Measurements from ENCODE around the gene DRD2. TPM values are rescaled to one million over a fixed set of nuclear protein-coding genes. Genes with fewer than 3 reads are reported as not detected.

The DRD2 gene
- total and polyA plus RNA-seq, 7 donors = 0.03 to 0.24 (median 0.14) TPM; not detected in 1

- DNase-seq (no peak), ATAC-seq (no peak)
- no peaks in the 10 kb centered on the region for H3K4me1 ChIP-seq
- H3K4me3 ChIP-seq = no peak overlapping the region
- H3K36me3 ChIP-seq (ENCODE audit: insufficient read depth in 1 of 2, low read depth in 1 of 2) = no peaks in the 10 kb centered on the region
- H3K9me3 ChIP-seq = no peaks in the 10 kb centered on the region
- no peak overlapping the region for H3K27ac ChIP-seq
- peaks cover 0 to 2% (median 0%) of the 10 kb centered on the region in 3 donors for H3K27me3 ChIP-seq (ENCODE audit: insufficient read depth in 3 of 3, low read length in 2 of 3)
- intact Hi-C loops (cut with DNase I) = no loop called here
- no peak for TF ChIP-seq CTCF (IDR thresholded peaks at IDR 0.05)
- WGBS, 3 donors = 87 to 93% (median 91%) methylated on average over 6 of the region's 6 CpGs
Observed at GRCh38 chr11:113426686-113427085, 48.5 kb downstream of the DRD2 start.

- 45 to 91% (median 60%) methylated on average over 2 of the region's 2 CpGs for WGBS, 3 donors
- H3K4me1 ChIP-seq = no peaks in the 10 kb centered on the region
- H3K4me3 ChIP-seq = no peak overlapping the region
- ATAC-seq = no peak
- H3K9me3 ChIP-seq = no peaks in the 10 kb centered on the region
- no peak for TF ChIP-seq CTCF (IDR thresholded peaks at IDR 0.05)
- intact Hi-C loops (cut with DNase I) = no loop called here
- peaks cover 0 to 8% (median 2%) of the 10 kb centered on the region in 3 donors for H3K27me3 ChIP-seq (ENCODE audit: insufficient read depth in 3 of 3, low read length in 2 of 3)
- H3K36me3 ChIP-seq (ENCODE audit: insufficient read depth in 1 of 2, low read depth in 1 of 2) = no peaks in the 10 kb centered on the region
- DNase-seq = no peak
- no peak overlapping the region for H3K27ac ChIP-seq
Observed at GRCh38 chr11:113420808-113421207, 54.4 kb downstream of the DRD2 start.

- 36 to 49% (median 37%) methylated on average over 14 of the region's 14 CpGs for WGBS, 3 donors
- ATAC-seq (no peak), DNase-seq (no peak)
- Histone ChIP-seq H3K4me3 (no peak overlapping the region), H3K36me3 (ENCODE audit: insufficient read depth in 1 of 2, low read depth in 1 of 2) (no peaks in the 10 kb centered on the region), H3K4me1 (no peaks in the 10 kb centered on the region), H3K9me3 (no peaks in the 10 kb centered on the region), H3K27me3 (ENCODE audit: insufficient read depth in 3 of 3, low read length in 2 of 3) (peaks cover 0 to 8% (median 0%) of the 10 kb centered on the region in 3 donors), H3K27ac (no peak overlapping the region)
- no peak for TF ChIP-seq CTCF (IDR thresholded peaks at IDR 0.05)
- intact Hi-C loops (cut with DNase I) = no loop called here
Observed at GRCh38 chr11:113419454-113420003, 55.7 kb downstream of the DRD2 start.

GRCh38 chr11:113417428-113417827 is 57.8 kb downstream of the DRD2 start:
- no peak for ATAC-seq
- H3K4me3 ChIP-seq = no peak overlapping the region
- H3K9me3 ChIP-seq = no peaks in the 10 kb centered on the region
- no peaks in the 10 kb centered on the region for H3K4me1 ChIP-seq
- intact Hi-C loops (cut with DNase I) = no loop called here
- no peak overlapping the region for H3K27ac ChIP-seq
- no peak for TF ChIP-seq CTCF (IDR thresholded peaks at IDR 0.05)
- 72 to 87% (median 83%) methylated on average over 2 of the region's 2 CpGs for WGBS, 3 donors
- no peak for DNase-seq
- no peaks in the 10 kb centered on the region for H3K36me3 ChIP-seq (ENCODE audit: insufficient read depth in 1 of 2, low read depth in 1 of 2)
- peaks cover 0 to 8% (median 2%) of the 10 kb centered on the region in 3 donors for H3K27me3 ChIP-seq (ENCODE audit: insufficient read depth in 3 of 3, low read length in 2 of 3)

- DNase-seq (no peak), ATAC-seq (no peak)
- peaks cover 0 to 3% (median 2%) of the 10 kb centered on the region in 3 donors for H3K27me3 ChIP-seq (ENCODE audit: insufficient read depth in 3 of 3, low read length in 2 of 3)
- intact Hi-C loops (cut with DNase I) = no loop called here
- WGBS, 3 donors = 94 to 95% (median 95%) methylated on average over 16 of the region's 16 CpGs
- H3K27ac ChIP-seq = no peak overlapping the region
- no peak for TF ChIP-seq CTCF (IDR thresholded peaks at IDR 0.05)
- no peaks in the 10 kb centered on the region for H3K9me3 ChIP-seq
- H3K36me3 ChIP-seq (ENCODE audit: insufficient read depth in 1 of 2, low read depth in 1 of 2) = no peaks in the 10 kb centered on the region
- no peaks in the 10 kb centered on the region for H3K4me1 ChIP-seq
- H3K4me3 ChIP-seq = no peak overlapping the region
Observed at GRCh38 chr11:113415343-113415742, 59.9 kb downstream of the DRD2 start.
